HG03432 (cell line): ENCODE data around the gene TMEM200B.
"Not testable (repeated sequence)": the region's sequence is repeated elsewhere in the genome, so short reads cannot be mapped to it uniquely, and the experiment has no call there.

Source experiments
- ATAC-seq: cut with Tn5 transposase; IDR thresholded peaks from one replicate; pipeline ENCODE4 v1.9.1; 2021; ENCODE audit warnings: mild to moderate bottlenecking, moderate library complexity; ENCODE audit not compliant: unreplicated experiment

TMEM200B gene

GRCh38 chr1:29113413-29114117, 10.1 kb downstream of the TMEM200B start:
- no peak for ATAC-seq

GRCh38 chr1:29112705-29113412, 10.8 kb downstream of the TMEM200B start:
- ATAC-seq = no peak

- ATAC-seq = not testable (repeated sequence)
Observed at GRCh38 chr1:29108041-29108440, 15.7 kb downstream of the TMEM200B start.

- ATAC-seq = no peak
Observed at GRCh38 chr1:29105822-29106221, 17.9 kb downstream of the TMEM200B start.

- ATAC-seq = no peak
Observed at GRCh38 chr1:29100487-29100886, 23.2 kb downstream of the TMEM200B start.

GRCh38 chr1:29099286-29099685, 24.4 kb downstream of the TMEM200B start:
- no peak for ATAC-seq

GRCh38 chr1:29096231-29096886, 27.3 kb downstream of the TMEM200B start:
- ATAC-seq = no peak

- ATAC-seq = no peak
Observed at GRCh38 chr1:29094954-29095353, 28.7 kb downstream of the TMEM200B start.

GRCh38 chr1:29094433-29094832, 29.3 kb downstream of the TMEM200B start:
- ATAC-seq = no peak

GRCh38 chr1:29092704-29093103, 31.0 kb downstream of the TMEM200B start:
- not testable (repeated sequence) for ATAC-seq

GRCh38 chr1:29090937-29091618, 32.6 kb downstream of the TMEM200B start:
- no peak for ATAC-seq

GRCh38 chr1:29084196-29084521, 39.5 kb downstream of the TMEM200B start:
- no peak for ATAC-seq

- no peak for ATAC-seq
Observed at GRCh38 chr1:29083317-29084195, 40.1 kb downstream of the TMEM200B start.

GRCh38 chr1:29082519-29082918, 41.2 kb downstream of the TMEM200B start:
- no peak for ATAC-seq

GRCh38 chr1:29081201-29081600, 42.5 kb downstream of the TMEM200B start:
- ATAC-seq = no peak

GRCh38 chr1:29079916-29080629, 43.6 kb downstream of the TMEM200B start:
- ATAC-seq = not testable (repeated sequence)

- no peak for ATAC-seq
Observed at GRCh38 chr1:29077155-29077554, 46.5 kb downstream of the TMEM200B start.
